H1 (cell line): Measurements from ENCODE around the gene ATP2C1. TPM values are rescaled to one million over a fixed set of nuclear protein-coding genes. Genes with fewer than 3 reads are reported as not detected.
A peak's percentile ranks its signal among the peaks of the same experiment; 100 is the strongest.

ENCODE experiments used
- CTCF ChIA-PET: fragments of 300-600 bp; sonication (Branson Sonifier 250); formaldehyde crosslinking; loops from one replicate; lab custom pipeline; 2021; ENCODE audit not compliant: partially characterized antibody; lab: Charles Lee
- POLR2A ChIA-PET: fragments of 300-600 bp; sonication (Branson Sonifier 250); formaldehyde crosslinking; loops from one replicate; lab custom pipeline; 2021; ENCODE audit warnings: inconsistent platforms; ENCODE audit not compliant: partially characterized antibody; lab: Charles Lee
- DNase-seq, 2 experiments: peaks; one replicate each; pipeline versions ENCODE4 v3.0.0 to v3.0.0-alpha.2; 2010 to 2022; ENCODE audit warnings: low spot score in 2 of 2, low read depth in 1 of 2, mixed read lengths in 1 of 2
- FAIRE-seq: peaks from 2 replicates; lab custom pipeline; 2011; peaks lifted over from hg19 to GRCh38; lab: Jason Lieb, UNC
- H2AFZ ChIP-seq: 2 replicates; pipeline ENCODE4 v1.8.1; 2012; ENCODE audit warnings: low read length, inconsistent platforms
- H2AK5ac ChIP-seq: 2 replicates; pipeline ENCODE4 v1.6.1; 2013; ENCODE audit warnings: low read depth, low read length
- H2BK120ac ChIP-seq: replicated peaks from 2 replicates; pipeline ENCODE3; 2013; ENCODE audit warnings: low read depth, low read length, inconsistent platforms
- H2BK12ac ChIP-seq: 2 replicates; pipeline ENCODE4 v1.6.1; 2013; ENCODE audit warnings: low read depth, low read length
- H2BK15ac ChIP-seq: 2 replicates; pipeline ENCODE4 v1.6.1; 2013; ENCODE audit warnings: low read length
- H2BK20ac ChIP-seq: 2 replicates; pipeline ENCODE4 v1.6.1; 2013; ENCODE audit warnings: low read length
- H2BK5ac ChIP-seq: 2 replicates; pipeline ENCODE4 v1.6.1; 2013; ENCODE audit warnings: low read depth, low read length
- H3K14ac ChIP-seq: 2 replicates; pipeline ENCODE4 v1.6.1; 2013; ENCODE audit warnings: inconsistent platforms; ENCODE audit not compliant: insufficient read length
- H3K18ac ChIP-seq: 2 replicates; pipeline ENCODE4 v1.6.1; 2013; ENCODE audit warnings: low read length; ENCODE audit errors: extremely low read depth
- H3K23ac ChIP-seq: 2 replicates; pipeline ENCODE4 v1.6.1; 2013; ENCODE audit warnings: inconsistent platforms; ENCODE audit not compliant: insufficient read length
- H3K23me2 ChIP-seq: 2 replicates; pipeline ENCODE4 v1.6.1; 2013; ENCODE audit warnings: low read depth, low read length
- H3K27ac ChIP-seq: 2 replicates; pipeline ENCODE4 v1.6.1; 2011; ENCODE audit warnings: low read depth, low read length, inconsistent platforms
- H3K27me3 ChIP-seq, 4 experiments: replicated peaks in 1 of 4; 1 replicate in 1 of 4; 2 replicates in 3 of 4; pipeline versions ENCODE4 v1.6.1 to v1.8.1; 2011 to 2013; ENCODE audit warnings: low read length in 3 of 4, mild to moderate bottlenecking in 3 of 4, inconsistent platforms in 2 of 4, mixed read lengths in 2 of 4, moderate library complexity in 1 of 4; ENCODE audit not compliant: control insufficient read depth in 3 of 4, insufficient read depth in 3 of 4; ENCODE audit errors: extremely low read depth in 1 of 4
- H3K36me3 ChIP-seq, 4 experiments: 2 replicates each; pipeline versions ENCODE4 v1.6.1 to v1.8.1; 2011 to 2013; ENCODE audit warnings: mild to moderate bottlenecking in 4 of 4, low read length in 3 of 4, moderate library complexity in 2 of 4, control low read depth in 1 of 4, inconsistent platforms in 1 of 4; ENCODE audit not compliant: insufficient read depth in 4 of 4, control insufficient read depth in 2 of 4
- H3K4ac ChIP-seq: replicated peaks from 2 replicates; pipeline ENCODE3; 2013; ENCODE audit warnings: low read length, low read depth, mixed read lengths, inconsistent platforms; ENCODE audit not compliant: insufficient read length
- H3K4me1 ChIP-seq, 4 experiments: replicated peaks in 1 of 4; 1 replicate in 1 of 4; 2 replicates in 3 of 4; pipeline versions ENCODE4 v1.6.1 to v1.8.1; 2011 to 2013; ENCODE audit warnings: low read length in 3 of 4, inconsistent platforms in 2 of 4, mixed read lengths in 1 of 4; ENCODE audit not compliant: insufficient read depth in 4 of 4, control insufficient read depth in 3 of 4
- H3K4me2 ChIP-seq, 2 experiments: 2 replicates each; pipeline versions ENCODE4 v1.6.1 to v1.8.1; 2011 to 2013; ENCODE audit warnings: low read depth in 2 of 2, low read length in 2 of 2, control low read depth in 1 of 2, inconsistent platforms in 1 of 2, mild to moderate bottlenecking in 1 of 2; ENCODE audit not compliant: insufficient read depth in 1 of 2
- H3K4me3 ChIP-seq, 4 experiments: fragments of 200-600, 300-600 bp in 1 of 4; sonication (generic), shearing (Covaris generic), sonication (Bioruptor Twin) in 1 of 4; 2 replicates each; pipeline versions ENCODE4 v1.5.1 to v1.8.1; 2011 to 2016; ENCODE audit warnings: low read length in 4 of 4, low read depth in 3 of 4, control low read depth in 2 of 4, inconsistent platforms in 2 of 4, mild to moderate bottlenecking in 2 of 4, mixed read lengths in 1 of 4, moderate library complexity in 1 of 4; ENCODE audit not compliant: insufficient read depth in 2 of 4; ENCODE audit errors: extremely low read depth in 1 of 4
- H3K56ac ChIP-seq: replicated peaks from 2 replicates; pipeline ENCODE3; 2013; ENCODE audit warnings: low read depth, mild to moderate bottlenecking, mixed read lengths, low read length, inconsistent platforms; ENCODE audit not compliant: insufficient read length
- H3K79me1 ChIP-seq: 2 replicates; pipeline ENCODE4 v1.6.1; 2013; ENCODE audit warnings: low read depth, low read length, control low read depth
- H3K79me2 ChIP-seq, 2 experiments: 2 replicates each; pipeline versions ENCODE4 v1.6.1 to v1.8.1; 2012 to 2013; ENCODE audit warnings: low read length in 2 of 2, mild to moderate bottlenecking in 2 of 2, inconsistent platforms in 1 of 2; ENCODE audit not compliant: insufficient read depth in 2 of 2, control insufficient read depth in 1 of 2
- H3K9ac ChIP-seq, 4 experiments: replicated peaks in 1 of 4; 1 replicate in 1 of 4; 2 replicates in 3 of 4; pipeline versions ENCODE4 v1.6.1 to v1.8.1; 2011 to 2013; ENCODE audit warnings: low read depth in 3 of 4, low read length in 3 of 4, control low read depth in 2 of 4, mild to moderate bottlenecking in 2 of 4, moderate library complexity in 2 of 4, inconsistent platforms in 1 of 4; ENCODE audit errors: extremely low read depth in 1 of 4
- H3K9me3 ChIP-seq, 2 experiments: 2 replicates each; pipeline versions ENCODE4 v1.6.1 to v1.8.1; 2012 to 2013; ENCODE audit warnings: mild to moderate bottlenecking in 2 of 2, moderate library complexity in 2 of 2, control low read depth in 1 of 2, inconsistent platforms in 1 of 2, low read depth in 1 of 2, low read length in 1 of 2, mixed read lengths in 1 of 2; ENCODE audit not compliant: insufficient read depth in 2 of 2
- H4K20me1 ChIP-seq, 2 experiments: replicated peaks in 1 of 2; 2 replicates each; pipeline versions ENCODE3 to v1.8.1; 2011 to 2013; ENCODE audit warnings: inconsistent platforms in 2 of 2, low read length in 2 of 2, mild to moderate bottlenecking in 1 of 2; ENCODE audit not compliant: insufficient read depth in 2 of 2, control insufficient read depth in 1 of 2
- H4K5ac ChIP-seq: 2 replicates; pipeline ENCODE4 v1.6.1; 2013; ENCODE audit warnings: low read length, low read depth, mixed read lengths, inconsistent platforms; ENCODE audit not compliant: insufficient read length
- H4K8ac ChIP-seq: 2 replicates; pipeline ENCODE4 v1.8.0; 2013; ENCODE audit warnings: mild to moderate bottlenecking, moderate library complexity, low read length, inconsistent platforms; ENCODE audit not compliant: insufficient read depth; ENCODE audit errors: extremely low read depth
- H4K91ac ChIP-seq: replicated peaks from 2 replicates; pipeline ENCODE3; 2013; ENCODE audit warnings: low read length, mixed read lengths, inconsistent platforms; ENCODE audit not compliant: insufficient read length
- CTCF ChIP-seq, 3 experiments: IDR thresholded peaks; 1 replicate in 2 of 3; 2 replicates in 1 of 3; pipeline versions ENCODE4 v1.5.1 to v1.6.1; 2011; ENCODE audit warnings: low read length in 3 of 3, mild to moderate bottlenecking in 3 of 3, inconsistent platforms in 2 of 3, low read depth in 1 of 3, moderate library complexity in 1 of 3; ENCODE audit not compliant: insufficient read depth in 1 of 3; ENCODE audit errors: control extremely low read depth in 1 of 3
- HDAC6 ChIP-seq: IDR thresholded peaks from one replicate; pipeline ENCODE4 v1.7.1; 2012; ENCODE audit warnings: low read depth, mild to moderate bottlenecking, inconsistent platforms, low read length, moderate library complexity
- KDM1A ChIP-seq: fragments of 200-600, 300-600 bp; sonication (generic); IDR thresholded peaks from 2 replicates; pipeline ENCODE4 v1.7.1; 2016; ENCODE audit warnings: mild to moderate bottlenecking, low read length, borderline replicate concordance
- POLR2AphosphoS5 ChIP-seq: IDR thresholded peaks from 2 replicates; pipeline ENCODE4 v1.6.1; 2011; ENCODE audit warnings: low read depth, low read length
- SIN3A ChIP-seq, 2 experiments: IDR thresholded peaks in 1 of 2; conservative IDR thresholded peaks in 1 of 2; 2 replicates each; pipeline ENCODE4 v1.6.1; 2011 to 2012; ENCODE audit warnings: low read length in 2 of 2, improper control_type of control experiment in 1 of 2, low read depth in 1 of 2, mild to moderate bottlenecking in 1 of 2
- SP2 ChIP-seq: IDR thresholded peaks from 2 replicates; pipeline ENCODE4 v1.6.1; 2012; ENCODE audit warnings: mild to moderate bottlenecking, low read length, inconsistent platforms
- SP4 ChIP-seq: IDR thresholded peaks from 2 replicates; pipeline ENCODE4 v1.6.1; 2012; ENCODE audit warnings: low read length, inconsistent platforms
- SUZ12 ChIP-seq: fragments of 200-600 bp; sonication (generic); IDR thresholded peaks from 2 replicates; pipeline ENCODE4 v1.6.1; 2012; ENCODE audit warnings: mild to moderate bottlenecking, inconsistent platforms, low read length, moderate library complexity, mixed read lengths
- TAF1 ChIP-seq: IDR thresholded peaks from 2 replicates; pipeline ENCODE4 v1.6.1; 2011; ENCODE audit warnings: mild to moderate bottlenecking, low read depth, low read length
- TCF12 ChIP-seq: IDR thresholded peaks from 2 replicates; pipeline ENCODE4 v1.6.1; 2011; ENCODE audit warnings: low read depth, mild to moderate bottlenecking, low read length
- WGBS, 2 experiments: shearing (Covaris generic) in 1 of 2; methylation state at CpG; one replicate each; pipeline versions ENCODE4 v1.1.6 to v1.1.7; 2013 to 2015; ENCODE audit warnings: low lambda C conversion rate in 2 of 2, mixed read lengths in 2 of 2, inconsistent platforms in 1 of 2, low coverage in 1 of 2, missing lambda C conversion rate in 1 of 2; ENCODE audit not compliant: insufficient replicate concordance in 2 of 2, insufficient coverage in 1 of 2, insufficient read length in 1 of 2; ENCODE audit errors: extremely low coverage in 1 of 2, missing lambda C conversion rate in 1 of 2; 5-methylcytosine and 5-hydroxymethylcytosine counted together
- polyA plus RNA-seq, 7 experiments: library from polyadenylated mRNA; depleted of rRNA in 3 of 7; stranded (reverse) in 5 of 7; unstranded in 2 of 7; fragments of >200 nt in 5 of 7; fragments of 200-250 nt in 2 of 7; gene quantifications; 1 replicate in 5 of 7; 2 replicates in 1 of 7; 4 replicates in 1 of 7; pipeline versions ENCODE4 v1.2.1 to v1.2.3, GENCODE V29; 2011 to 2013; ENCODE audit warnings: missing spikeins in 2 of 7, mixed read lengths in 2 of 7
- total RNA-seq: library from RNA; stranded (reverse); fragmentation: NEBNext Ultra II Directional; extraction: Animal tissue kit (Norgen Biotek cat#: 25700); gene quantifications from 2 replicates; pipeline ENCODE4 v1.2.1, GENCODE V29; 2021

Gene ATP2C1
- total and polyA plus RNA-seq, 2 of the 8 experiments (the other 6 are each of a cell fraction or from before 2014, with no cell fraction given) = 50.7 to 68.5 TPM

DNA sequence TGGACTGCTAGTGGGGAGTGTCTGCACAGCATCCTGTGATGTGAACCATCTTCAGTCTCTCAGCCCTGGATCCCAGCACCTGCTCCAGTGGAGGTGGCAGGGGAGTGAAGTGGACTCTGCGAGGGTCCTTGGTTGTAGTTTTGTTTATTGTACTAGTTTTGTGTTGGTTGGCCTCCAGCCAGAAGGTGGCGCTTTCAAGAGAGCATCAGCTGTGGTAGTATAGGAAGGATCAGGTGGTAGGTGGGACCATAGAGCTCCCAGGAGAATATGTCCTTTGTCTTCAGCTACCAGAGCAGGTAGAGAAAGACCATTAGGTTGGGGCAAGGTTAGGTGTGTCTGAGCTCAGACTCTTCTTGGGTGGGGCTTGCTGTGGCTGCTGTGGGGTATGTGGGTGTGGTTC, 153.7 kb downstream of the ATP2C1 start:
- Histone ChIP-seq H3K4ac (no peak overlapping the region), H2BK5ac (no peak overlapping the region), H3K23ac (no peak overlapping the region), H2BK15ac (no peak overlapping the region), H3K79me2 (no peaks in the 10 kb centered on the region), H2AFZ (no peak overlapping the region), H3K27me3 (no peaks in the 10 kb centered on the region), H3K14ac (no peak overlapping the region), H3K27ac (no peak overlapping the region), H3K4me3 (no peak overlapping the region), H3K79me1 (no peaks in the 10 kb centered on the region), H2BK20ac (no peak overlapping the region), H2BK12ac (no peak overlapping the region), H3K18ac (peak overlapping the region; percentile 13; the same call in 1 of the 2 replicates), H2AK5ac (no peak overlapping the region), H3K9me3 (no peaks in the 10 kb centered on the region; a peak in 1 of 4 replicates), H4K20me1 (no peaks in the 10 kb centered on the region), H2BK120ac (no peak overlapping the region), H3K36me3 (no peaks in the 10 kb centered on the region), H4K5ac (no peak overlapping the region), H3K9ac (no peak overlapping the region), H3K23me2 (no peaks in the 10 kb centered on the region), H3K56ac (no peak overlapping the region), H3K4me1 (peaks cover 0 to 1% (median 0%) of the 10 kb centered on the region in 4 experiments; a peak in 1 of 7 replicates), H4K91ac (no peak overlapping the region), H3K4me2 (no peak overlapping the region), H4K8ac (no peak overlapping the region)
- ChIA-PET POLR2A (no interaction called here), CTCF (interaction anchor here (0.8 to 1.7 kb wide), 14 partner anchors 9 to 253 kb away, joined by 3 to 12 read pairs (median 3); no protein-coding TSS in a partner anchor)
- TF ChIP-seq TCF12 (no peak), SP2 (peak; percentile 53), SIN3A (conservative IDR thresholded peaks at IDR 0.05 in 1 of 2, IDR thresholded peaks at IDR 0.05 in 1 of 2; ENCODE audit: low read depth in 1 of 2, low read length in 2 of 2) (no peak), HDAC6 (no peak), SP4 (no peak), SUZ12 (no peak), CTCF (IDR thresholded peaks at IDR 0.05; ENCODE audit: control extremely low read depth in 1 of 3, insufficient read depth in 1 of 3, low read depth in 1 of 3, low read length in 3 of 3) (peak in 2 of 3 experiments; percentile 18 to 52; a peak in 2 of 4 replicates), TAF1 (no peak), KDM1A (no peak), POLR2AphosphoS5 (no peak)
- peak in 1 of 2 experiments; percentile 57 for DNase-seq
- 88% methylated on average over 2 of the region's 2 CpGs; no CpG with 5 or more reads in 1 of the 2 experiments for WGBS, 2 experiments
- FAIRE-seq = no peak
